Inferior parietal cortex (tissue), 1 donor: ENCODE data around the gene PEAK1.
A peak's percentile ranks its signal among the peaks of the same experiment; 100 is the strongest.
"Not testable (repeated sequence)": the region's sequence is repeated elsewhere in the genome, so short reads cannot be mapped to it uniquely, and the experiment has no call there.

ENCODE experiments used
- DNase-seq: peaks from one replicate; pipeline ENCODE4 v3.0.0-alpha.2; 2016; ENCODE audit errors: extremely low spot score

PEAK1 gene

DNA sequence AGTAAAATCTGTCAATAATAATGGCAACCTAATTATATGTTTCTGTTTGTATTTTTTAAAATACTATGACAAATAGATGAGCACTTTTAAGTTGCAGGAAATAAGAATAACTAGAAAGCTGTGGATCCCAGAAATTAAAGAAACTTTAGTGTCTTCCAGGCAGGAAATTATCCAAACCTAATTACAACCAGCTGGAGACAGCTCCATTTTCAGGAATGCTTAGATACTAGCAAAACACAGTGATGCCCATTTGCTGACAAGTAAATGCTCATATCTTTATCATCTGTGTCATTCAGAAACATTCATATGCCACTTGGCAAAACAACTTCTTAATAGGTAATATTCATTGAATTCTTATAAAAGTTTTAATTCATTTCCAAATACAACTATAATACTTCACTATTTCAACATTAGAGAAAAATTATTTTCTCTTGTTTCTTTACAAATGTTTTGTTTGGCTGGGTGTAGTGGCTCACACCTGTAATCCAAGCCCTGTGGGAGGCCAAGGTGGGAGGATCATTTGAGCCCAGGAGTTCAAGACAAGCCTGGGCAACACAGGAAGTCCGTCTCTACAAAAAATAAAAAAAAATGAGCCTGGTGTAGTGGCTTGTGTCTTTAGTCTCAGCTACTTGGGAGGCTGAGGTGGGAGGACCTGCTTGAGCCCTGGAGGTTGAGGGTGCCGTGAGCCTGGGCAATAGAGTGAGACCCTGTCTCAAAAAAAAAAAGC, 179.9 kb downstream of the PEAK1 start:
- DNase-seq: no peak

DNA sequence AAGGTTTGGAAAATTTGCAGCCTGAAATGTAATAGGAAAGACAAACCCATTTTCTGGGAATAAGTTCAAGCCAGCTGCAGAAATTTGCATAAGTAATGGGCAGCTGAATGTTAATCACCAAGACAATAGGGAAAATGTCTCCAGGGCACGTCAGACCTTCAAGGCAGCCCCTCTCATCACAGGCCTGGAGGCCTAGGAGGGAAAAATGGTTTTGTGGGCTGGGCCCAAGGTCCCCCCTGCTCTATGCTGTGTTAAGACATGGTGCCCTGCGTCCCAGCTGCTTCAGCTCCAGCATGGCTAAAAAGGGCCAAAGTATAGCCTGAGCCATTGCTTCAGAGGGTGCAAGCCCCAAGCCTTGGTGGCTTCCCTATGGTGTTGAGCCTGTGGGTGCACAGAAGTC, 184.3 kb downstream of the PEAK1 start:
- no peak for DNase-seq

GRCh38 chr15:77228828-77229227, 191.1 kb downstream of the PEAK1 start:
- no peak for DNase-seq

DNA sequence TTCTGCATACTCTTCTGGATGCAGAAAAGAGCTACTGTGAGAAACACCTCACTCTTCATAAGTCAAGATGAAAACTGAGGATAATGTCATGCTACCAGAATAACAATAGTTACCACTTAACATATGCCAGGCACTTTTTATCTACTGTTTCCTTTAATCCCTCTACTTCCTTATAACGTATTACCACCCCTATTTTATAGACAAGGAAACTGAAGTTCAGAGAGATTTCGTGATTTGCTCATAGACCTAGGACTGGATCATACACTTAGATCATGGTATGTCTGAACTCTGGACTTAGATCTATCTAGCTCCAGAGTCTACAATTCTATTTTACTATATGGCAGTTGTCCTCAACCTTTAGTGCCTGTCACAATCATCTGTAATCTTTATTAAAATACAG, 193.3 kb downstream of the PEAK1 start:
- DNase-seq: no peak

- no peak for DNase-seq
These were observed 194.3 kb downstream of the PEAK1 start for GRCh38 chr15:77225646-77226045.

- DNase-seq: no peak
These were observed 194.8 kb downstream of the PEAK1 start for GRCh38 chr15:77225088-77225487.

DNA sequence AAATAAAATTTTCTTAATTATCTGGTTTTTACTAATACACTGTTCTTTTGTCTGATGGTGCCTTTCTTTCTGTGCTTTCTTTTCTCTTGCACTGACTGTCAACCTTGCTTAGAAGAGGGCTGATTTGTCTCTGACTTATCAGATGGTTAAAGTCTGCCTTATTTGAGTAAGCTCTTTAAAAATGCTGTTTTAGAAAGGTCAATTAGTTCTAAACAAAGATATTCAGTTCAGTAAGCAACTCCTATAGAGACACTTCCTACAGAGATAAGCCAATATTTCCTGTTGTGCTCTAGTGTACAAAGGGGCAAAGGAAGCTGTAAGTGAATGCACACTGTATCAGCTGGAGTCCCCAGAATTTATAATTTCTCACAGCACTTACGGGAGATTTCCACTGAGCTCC, 195.6 kb downstream of the PEAK1 start:
- DNase-seq: no peak

GRCh38 chr15:77221708-77222107, 198.2 kb downstream of the PEAK1 start:
- DNase-seq: no peak

DNA sequence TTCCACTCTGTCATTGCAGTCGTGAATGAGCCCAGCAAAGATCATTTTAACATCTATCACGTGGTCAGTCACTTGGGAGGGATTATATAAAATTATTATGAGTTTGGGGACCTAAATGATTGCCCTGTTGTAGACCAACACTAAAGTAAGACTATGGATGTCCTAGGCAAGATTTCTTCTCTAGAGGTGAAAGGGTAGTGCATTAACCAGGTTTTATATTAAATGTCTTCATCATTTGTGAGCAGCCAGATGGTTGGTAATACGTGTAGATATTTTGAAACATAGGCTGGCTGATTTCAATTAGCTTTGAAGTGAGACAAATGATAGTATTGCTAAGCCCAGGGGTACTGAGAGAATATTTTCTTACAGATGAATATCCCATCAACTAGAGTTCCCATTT, 198.7 kb downstream of the PEAK1 start:
- no peak for DNase-seq

GRCh38 chr15:77219841-77220240, 200.1 kb downstream of the PEAK1 start:
- DNase-seq: no peak

GRCh38 chr15:77209221-77209620, 210.7 kb downstream of the PEAK1 start:
- no peak for DNase-seq

- no peak for DNase-seq
These were observed 211.7 kb downstream of the PEAK1 start for GRCh38 chr15:77208241-77208640.

GRCh38 chr15:77201665-77202064, 218.2 kb downstream of the PEAK1 start:
- DNase-seq: no peak

- DNase-seq: no peak
These were observed 223.5 kb downstream of the PEAK1 start for GRCh38 chr15:77196381-77196780.

DNA sequence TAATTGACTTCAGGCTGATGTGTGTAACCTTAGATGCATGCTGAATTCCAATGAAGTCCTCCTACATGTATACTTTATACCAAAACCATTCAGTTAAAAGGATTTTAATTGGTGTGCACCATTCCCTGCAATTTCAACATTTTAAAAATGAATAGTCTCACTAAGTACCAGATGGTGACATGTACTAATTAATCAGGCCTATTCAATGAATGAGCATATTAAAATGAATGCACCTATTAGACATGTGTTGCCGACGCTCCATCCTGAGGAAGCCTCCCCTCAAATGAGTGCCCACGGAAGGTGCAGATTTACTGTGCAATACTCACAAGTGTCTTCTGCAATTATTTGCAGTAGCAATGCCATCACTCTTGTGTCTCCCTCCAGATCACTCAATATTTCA, 224.3 kb downstream of the PEAK1 start:
- DNase-seq: no peak

- DNase-seq: no peak
These were observed 227.5 kb downstream of the PEAK1 start for GRCh38 chr15:77192451-77192850.

GRCh38 chr15:77191230-77191834, 228.6 kb downstream of the PEAK1 start:
- no peak for DNase-seq

GRCh38 chr15:77187751-77188464, 232.0 kb downstream of the PEAK1 start:
- peak; percentile 29 for DNase-seq

- peak; percentile 57 for DNase-seq
These were observed 233.3 kb downstream of the PEAK1 start for GRCh38 chr15:77186594-77187011.

DNA sequence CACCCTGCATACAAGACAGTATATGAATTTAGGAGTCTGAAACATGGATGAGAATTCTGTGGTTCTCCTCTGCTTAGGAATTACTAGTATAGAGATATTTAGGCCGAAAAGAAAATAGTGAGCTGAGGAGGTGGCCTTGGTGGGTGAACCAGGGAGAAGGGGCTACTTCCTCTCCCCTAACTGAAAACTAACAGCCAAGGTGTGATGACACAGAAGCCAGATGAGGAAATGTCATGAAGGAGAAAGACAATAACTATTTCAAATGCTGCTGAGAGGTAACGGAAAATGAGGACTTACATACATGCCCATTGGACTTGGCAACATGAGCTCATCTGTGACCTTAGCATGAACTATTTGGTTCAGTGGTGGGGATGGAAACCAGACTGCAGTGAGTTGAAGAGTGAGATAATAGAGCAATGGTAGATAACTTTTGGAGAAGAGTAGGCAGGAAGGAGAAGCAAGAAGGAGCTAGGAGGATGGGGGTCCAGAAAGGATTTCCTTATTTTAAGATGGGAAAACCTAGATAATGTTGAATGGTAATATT, 234.6 kb downstream of the PEAK1 start:
- no peak for DNase-seq

- DNase-seq: not testable (repeated sequence)
These were observed 235.6 kb downstream of the PEAK1 start for GRCh38 chr15:77184352-77184751.

GRCh38 chr15:77183066-77183465, 236.8 kb downstream of the PEAK1 start:
- no peak for DNase-seq
